ENCODE results near the gene EPHA10. TPM values are rescaled to one million over a fixed set of nuclear protein-coding genes. Genes with fewer than 3 reads are reported as not detected.
"Not testable (repeated sequence)": the region's sequence is repeated elsewhere in the genome, so short reads cannot be mapped to it uniquely, and the experiment has no call there.

The EPHA10 gene
- total RNA-seq, 4 donors from 2014 or later, result 0.17 to 0.83 (median 0.39) TPM

- Histone ChIP-seq H3K9me3 (peaks cover 0 to 5% (median 0%) of the 10 kb centered on the region in 4 donors), H3K4me3 (no peak overlapping the region), H3K27me3 (peaks cover 0 to 63% (median 0%) of the 10 kb centered on the region in 4 donors), H3K27ac (replicated peaks in 1 of 4) (no peak overlapping the region), H3K4me1 (no peaks in the 10 kb centered on the region), H3K36me3 (no peaks in the 10 kb centered on the region)
- 79% methylated on average over 3 of the region's 4 CpGs for WGBS
- no peak for TF ChIP-seq EP300 (IDR thresholded peaks at IDR 0.05)
- DNase-seq (ENCODE audit: extremely low spot score), result no peak
- intact Hi-C loops (cut with DNase I), result no loop called here
Measured at GRCh38 chr1:37776946-37777516, 12.1 kb upstream of the EPHA10 start.

GRCh38 chr1:37771440-37771839, 6.5 kb upstream of the EPHA10 start:
- H3K4me3 ChIP-seq; H3K27ac ChIP-seq (replicated peaks in 1 of 4); intact Hi-C loops (cut with DNase I); H3K4me1 ChIP-seq; H3K36me3 ChIP-seq; DNase-seq (ENCODE audit: extremely low spot score); H3K9me3 ChIP-seq: not testable (repeated sequence)
- peaks cover 0 to 72% (median 4%) of the 10 kb centered on the region in 4 donors for H3K27me3 ChIP-seq

- TF ChIP-seq POLR2AphosphoS5 (IDR thresholded peaks at IDR 0.05), result no peak
- no peak for TF ChIP-seq EP300 (IDR thresholded peaks at IDR 0.05)
- no peak for TF ChIP-seq POLR2A (IDR thresholded peaks at IDR 0.05; ENCODE audit: low read depth)
- TF ChIP-seq CTCF (IDR thresholded peaks at IDR 0.05), result no peak
- intact Hi-C loops (cut with DNase I), result no loop called here
- Histone ChIP-seq H3K27me3 (peaks cover 0 to 83% (median 30%) of the 10 kb centered on the region in 4 donors), H3K9me3 (no peaks in the 10 kb centered on the region), H3K36me3 (no peaks in the 10 kb centered on the region), H3K4me1 (peaks cover 0 to 12% (median 5%) of the 10 kb centered on the region in 4 donors), H3K27ac (replicated peaks in 1 of 4) (no peak overlapping the region), H3K4me3 (no peak overlapping the region)
- DNase-seq (ENCODE audit: extremely low spot score), result no peak
- 3% methylated on average over 2 of the region's 2 CpGs for WGBS
Measured at GRCh38 chr1:37767488-37767887, 2.6 kb upstream of the EPHA10 start.

- H3K4me3 ChIP-seq, result no peak overlapping the region
- no peaks in the 10 kb centered on the region for H3K36me3 ChIP-seq
- TF ChIP-seq POLR2A (IDR thresholded peaks at IDR 0.05; ENCODE audit: low read depth) (no peak), POLR2AphosphoS5 (IDR thresholded peaks at IDR 0.05) (no peak), CTCF (IDR thresholded peaks at IDR 0.05) (no peak), EP300 (IDR thresholded peaks at IDR 0.05) (no peak)
- no peak for DNase-seq (ENCODE audit: extremely low spot score)
- intact Hi-C loops (cut with DNase I), result no loop called here
- peaks cover 0 to 12% (median 5%) of the 10 kb centered on the region in 4 donors for H3K4me1 ChIP-seq
- H3K27ac ChIP-seq (replicated peaks in 1 of 4), result no peak overlapping the region
- H3K27me3 ChIP-seq, result peaks cover 0 to 93% (median 34%) of the 10 kb centered on the region in 4 donors
- H3K9me3 ChIP-seq, result no peaks in the 10 kb centered on the region
- 7% methylated on average over 26 of the region's 27 CpGs for WGBS
Measured at GRCh38 chr1:37765916-37766664, 1.2 kb upstream of the EPHA10 start.

- H3K9me3 ChIP-seq, result no peaks in the 10 kb centered on the region
- TF ChIP-seq POLR2A (IDR thresholded peaks at IDR 0.05; ENCODE audit: low read depth) (no peak), CTCF (IDR thresholded peaks at IDR 0.05) (no peak), EP300 (IDR thresholded peaks at IDR 0.05) (no peak), POLR2AphosphoS5 (IDR thresholded peaks at IDR 0.05) (no peak)
Measured at GRCh38 chr1:37764414-37764825, 500 bp downstream of the EPHA10 start.

More at GRCh38 chr1:37764414-37764825, 500 bp downstream of the EPHA10 start:
- no peak overlapping the region for H3K27ac ChIP-seq (replicated peaks in 1 of 4)
- intact Hi-C loops (cut with DNase I), result no loop called here
- peaks cover 0 to 100% (median 36%) of the 10 kb centered on the region in 4 donors for H3K27me3 ChIP-seq
- no peak for DNase-seq (ENCODE audit: extremely low spot score)
- H3K36me3 ChIP-seq, result no peaks in the 10 kb centered on the region
- WGBS, result 6% methylated on average over 25 of the region's 29 CpGs
- H3K4me3 ChIP-seq, result no peak overlapping the region
- peaks cover 0 to 12% (median 5%) of the 10 kb centered on the region in 4 donors for H3K4me1 ChIP-seq
